Kidney (tissue), 14 donors: ENCODE results near the gene GNAI3. TPM values are rescaled to one million over a fixed set of nuclear protein-coding genes. Genes with fewer than 3 reads are reported as not detected.

Experiments
- DNase-seq, 5 donors: peaks; one replicate each; pipeline ENCODE4 v3.0.0-alpha.2; 2013 to 2020
- FAIRE-seq: peaks from 2 replicates; lab custom pipeline; 2012; peaks lifted over from hg19 to GRCh38; lab: Jason Lieb, UNC
- H3K27ac ChIP-seq, 2 donors: one replicate each; pipeline ENCODE4 v1.7.0; 2013; ENCODE audit warnings: low read depth in 2 of 2, low read length in 2 of 2, inconsistent platforms in 1 of 2
- H3K27me3 ChIP-seq: one replicate; pipeline ENCODE4 v1.7.1; 2013; ENCODE audit warnings: low read length, inconsistent platforms; ENCODE audit not compliant: control insufficient read depth, insufficient read depth
- H3K36me3 ChIP-seq, 3 donors: one replicate each; pipeline versions ENCODE4 v1.7.0 to v1.7.1; 2013; ENCODE audit warnings: low read length in 3 of 3, control low read depth in 1 of 3, inconsistent platforms in 1 of 3; ENCODE audit not compliant: insufficient read depth in 3 of 3, control insufficient read depth in 2 of 3
- H3K4me1 ChIP-seq, 3 donors: one replicate each; pipeline versions ENCODE4 v1.7.0 to v1.7.1; 2013; ENCODE audit warnings: low read length in 3 of 3, inconsistent platforms in 1 of 3, low read depth in 1 of 3; ENCODE audit not compliant: control insufficient read depth in 2 of 3, insufficient read depth in 2 of 3
- H3K4me3 ChIP-seq, 3 donors: one replicate each; pipeline versions ENCODE4 v1.7.0 to v1.8.1; 2013; ENCODE audit warnings: low read length in 3 of 3, control low read depth in 1 of 3, inconsistent platforms in 1 of 3
- H3K9ac ChIP-seq, 3 donors: one replicate each; pipeline versions ENCODE4 v1.7.0 to v1.7.1; 2013; ENCODE audit warnings: low read length in 3 of 3, control low read depth in 1 of 3, inconsistent platforms in 1 of 3
- H3K9me3 ChIP-seq, 3 donors: one replicate each; pipeline versions ENCODE4 v1.7.0 to v1.7.1; 2013; ENCODE audit warnings: low read length in 3 of 3, control low read depth in 1 of 3, inconsistent platforms in 1 of 3; ENCODE audit not compliant: control insufficient read depth in 2 of 3, insufficient read depth in 1 of 3
- intact Hi-C: fragments of 100-400 bp; cut with DNase I; formaldehyde crosslinking; loops from one replicate; pipeline ENCODE4 v1.11.1; 2022
- polyA plus RNA-seq: library from polyadenylated mRNA; stranded (reverse); fragments of 350-450 nt; fragmentation: Illumina TruSeq; extraction: RNeasy Lipid Tissue Mini Kit (QIAGEN cat#74804); gene quantifications from one replicate; pipeline ENCODE4 v1.2.3, GENCODE V29; 2014; ENCODE audit warnings: low read depth, low replicate concordance; ENCODE audit not compliant: insufficient read depth
- total RNA-seq: library from RNA; stranded (reverse); fragmentation: NEBNext Ultra II Directional; extraction: Animal tissue kit (Norgen Biotek cat#: 25700); gene quantifications from one replicate; pipeline ENCODE4 v1.2.1, GENCODE V29; 2021
- TF ChIP-seq, protein P1 (sequence below): IDR thresholded peaks from 3 replicates; pipeline ENCODE4 v1.5.1; 2012; ENCODE audit warnings: mild to moderate bottlenecking, moderate library complexity, borderline replicate concordance; ENCODE audit not compliant: insufficient read depth; ENCODE audit errors: extremely low read depth
- donor health status: control.
- donor health status: control.
- donor health status: control.
- donor health status: control.
- donor health status: control.
- donor health status: DM: yes; HTN: yes; CAD: no.
- donor health status: Normal renal cell carcinoma (clear cell type).

Gene GNAI3
- total and polyA plus RNA-seq, 2 donors from 2014 or later: 4.2 to 8.0 TPM

DNA sequence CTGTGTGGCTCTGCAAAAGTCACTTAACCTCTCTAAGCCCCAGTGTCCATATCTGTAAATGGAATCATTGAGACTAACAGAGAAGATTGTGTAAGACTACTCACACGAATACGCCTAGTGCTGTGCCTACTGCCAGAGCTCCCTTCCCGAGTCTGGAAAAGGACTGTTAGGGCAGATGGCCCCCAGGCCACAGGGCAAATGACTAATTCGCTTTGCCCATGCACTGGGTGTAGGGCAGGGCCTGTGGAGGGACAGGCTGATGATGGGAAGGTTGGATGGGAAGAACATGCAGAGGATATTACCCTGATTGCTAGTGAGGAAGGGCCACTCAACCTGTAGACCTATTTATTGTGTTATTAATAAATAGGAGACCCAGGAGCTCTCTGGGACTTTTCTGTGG lies 12.9 kb upstream of the GNAI3 start:
- no peak overlapping the region for H3K27ac ChIP-seq
- intact Hi-C loops: loop anchor here (10.0 kb wide), 1 partner anchor 89 kb away; no protein-coding TSS in a partner anchor

DNA sequence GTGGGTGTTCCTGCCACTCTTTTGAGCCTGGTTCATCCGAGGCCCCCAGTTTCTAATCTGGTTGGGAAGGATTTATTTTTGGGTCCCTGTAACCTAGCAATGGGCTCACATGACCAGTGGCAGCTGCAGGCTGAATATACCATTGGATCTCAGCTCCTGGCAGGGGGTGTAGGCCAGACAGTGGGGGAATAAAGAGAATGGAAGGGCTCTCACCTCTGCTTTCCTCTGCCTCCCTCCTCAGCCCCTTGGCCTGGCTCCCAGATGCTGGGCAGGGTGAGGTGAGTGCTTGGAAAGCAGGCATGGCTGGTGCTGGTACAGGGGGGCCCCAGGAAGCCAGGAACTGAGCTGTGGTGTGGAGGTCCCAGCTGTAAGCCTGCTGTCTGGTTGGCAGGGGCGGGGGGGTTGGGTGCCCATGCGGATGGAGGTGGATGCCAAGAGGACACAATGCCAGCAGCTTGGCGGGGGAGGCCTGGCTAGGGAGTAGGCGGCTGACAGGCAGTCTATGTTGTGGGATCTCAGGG lies 12.4 kb upstream of the GNAI3 start:
- Histone ChIP-seq H3K4me1 (peaks cover 0 to 4% (median 0%) of the 10 kb centered on the region in 3 donors), H3K4me3 (no peak overlapping the region), H3K9me3 (no peaks in the 10 kb centered on the region), H3K27ac (no peak overlapping the region), H3K36me3 (no peaks in the 10 kb centered on the region), H3K27me3 (no peaks in the 10 kb centered on the region), H3K9ac (no peak overlapping the region)
- no peak for DNase-seq
- no peak for FAIRE-seq
- TF ChIP-seq, protein P1, sequence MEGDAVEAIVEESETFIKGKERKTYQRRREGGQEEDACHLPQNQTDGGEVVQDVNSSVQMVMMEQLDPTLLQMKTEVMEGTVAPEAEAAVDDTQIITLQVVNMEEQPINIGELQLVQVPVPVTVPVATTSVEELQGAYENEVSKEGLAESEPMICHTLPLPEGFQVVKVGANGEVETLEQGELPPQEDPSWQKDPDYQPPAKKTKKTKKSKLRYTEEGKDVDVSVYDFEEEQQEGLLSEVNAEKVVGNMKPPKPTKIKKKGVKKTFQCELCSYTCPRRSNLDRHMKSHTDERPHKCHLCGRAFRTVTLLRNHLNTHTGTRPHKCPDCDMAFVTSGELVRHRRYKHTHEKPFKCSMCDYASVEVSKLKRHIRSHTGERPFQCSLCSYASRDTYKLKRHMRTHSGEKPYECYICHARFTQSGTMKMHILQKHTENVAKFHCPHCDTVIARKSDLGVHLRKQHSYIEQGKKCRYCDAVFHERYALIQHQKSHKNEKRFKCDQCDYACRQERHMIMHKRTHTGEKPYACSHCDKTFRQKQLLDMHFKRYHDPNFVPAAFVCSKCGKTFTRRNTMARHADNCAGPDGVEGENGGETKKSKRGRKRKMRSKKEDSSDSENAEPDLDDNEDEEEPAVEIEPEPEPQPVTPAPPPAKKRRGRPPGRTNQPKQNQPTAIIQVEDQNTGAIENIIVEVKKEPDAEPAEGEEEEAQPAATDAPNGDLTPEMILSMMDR: no peak
- intact Hi-C loops: loop anchor here (10.0 kb wide), 1 partner anchor 89 kb away; no protein-coding TSS in a partner anchor

More for the DNA sequence above, 12.9 kb upstream of the GNAI3 start:
- no peak overlapping the region for H3K9ac ChIP-seq
- TF ChIP-seq, protein P1: no peak
- peaks cover 0 to 4% (median 0%) of the 10 kb centered on the region in 3 donors for H3K4me1 ChIP-seq
- DNase-seq (no peak), FAIRE-seq (no peak)
- no peak overlapping the region for H3K4me3 ChIP-seq
- H3K27me3 ChIP-seq: no peaks in the 10 kb centered on the region
- H3K36me3 ChIP-seq: no peaks in the 10 kb centered on the region
- H3K9me3 ChIP-seq: no peaks in the 10 kb centered on the region

DNA sequence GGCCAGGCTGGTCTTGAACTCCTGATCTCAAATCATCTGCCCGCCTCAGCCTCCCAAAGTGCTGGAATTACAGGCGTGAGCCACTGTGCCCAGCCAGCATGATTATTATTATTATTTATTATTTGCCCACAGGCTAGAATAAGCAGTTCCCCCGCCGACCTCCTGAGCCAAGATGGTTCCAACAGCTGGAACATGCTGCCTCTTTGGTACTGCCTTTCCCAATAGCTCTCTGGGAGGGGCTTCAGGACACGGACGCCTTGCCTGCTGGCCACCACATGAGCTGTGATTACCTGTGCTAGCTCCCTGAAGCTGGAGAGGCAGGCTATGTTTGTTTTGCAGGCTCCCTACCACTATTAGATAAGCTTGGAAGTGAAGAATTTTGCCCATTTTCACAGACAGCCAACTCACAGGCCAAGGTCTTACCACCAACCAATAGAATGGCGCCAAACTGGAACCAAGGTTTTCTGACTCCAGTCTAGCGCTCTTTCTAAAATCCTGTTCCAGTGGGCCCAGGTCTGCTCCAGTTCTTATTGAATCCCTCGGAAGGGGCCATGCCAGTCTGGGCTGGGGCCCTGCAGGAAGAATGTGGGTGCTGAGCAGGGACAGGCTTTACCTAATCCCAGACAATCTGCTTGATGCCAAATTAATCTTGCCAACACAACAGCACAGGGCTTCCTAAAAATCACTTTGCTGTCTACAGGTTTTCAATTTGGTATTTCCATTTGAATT lies 10.8 kb upstream of the GNAI3 start:
- FAIRE-seq: no peak
- no peak overlapping the region for H3K9ac ChIP-seq

More for the DNA sequence above, 10.8 kb upstream of the GNAI3 start:
- H3K27ac ChIP-seq: no peak overlapping the region
- no peak for DNase-seq
- intact Hi-C loops: loop anchor here (10.0 kb wide), 1 partner anchor 87 kb away; no protein-coding TSS in a partner anchor
- peaks cover 0 to 2% (median 0%) of the 10 kb centered on the region in 3 donors for H3K4me1 ChIP-seq
- no peaks in the 10 kb centered on the region for H3K27me3 ChIP-seq
- TF ChIP-seq, protein P1: no peak
- H3K4me3 ChIP-seq: no peak overlapping the region
- H3K36me3 ChIP-seq: no peaks in the 10 kb centered on the region
- no peaks in the 10 kb centered on the region for H3K9me3 ChIP-seq
